Measurements from ENCODE around the gene BRSK1.

Gene BRSK1

GRCh38 chr19:55312621-55313512 lies 29.1 kb downstream of the BRSK1 start:
- no peak for DNase-seq (ENCODE audit: extremely low spot score)
- POLR2A ChIA-PET = interaction anchor here (1.3 kb wide), 1 partner anchor 95 kb away, joined by 3 read pairs; the partner anchor contains the start of gene UBE2S
- TF ChIP-seq CTBP1 (IDR thresholded peaks at IDR 0.05; ENCODE audit: borderline replicate concordance) = no peak
- TF ChIP-seq SUZ12 (IDR thresholded peaks at IDR 0.05) = no peak
- TF ChIP-seq FOXA1 (IDR thresholded peaks at IDR 0.05) = no peak
- TF ChIP-seq TARDBP (IDR thresholded peaks at IDR 0.05) = no peak
- no peak for TF ChIP-seq PKNOX1 (IDR thresholded peaks at IDR 0.05)
- no peak for TF ChIP-seq SP1 (IDR thresholded peaks at IDR 0.05)
- TF ChIP-seq FOXM1 (IDR thresholded peaks at IDR 0.05; ENCODE audit: borderline replicate concordance) = no peak
- TF ChIP-seq NFRKB (IDR thresholded peaks at IDR 0.05) = no peak
- TF ChIP-seq ELF4 (IDR thresholded peaks at IDR 0.05) = no peak
- TF ChIP-seq FOXK2 (IDR thresholded peaks at IDR 0.05) = no peak
- no peak for TF ChIP-seq BHLHE40 (IDR thresholded peaks at IDR 0.05; ENCODE audit: borderline replicate concordance)
- no peak for TF ChIP-seq ARNT (IDR thresholded peaks at IDR 0.05)
- TF ChIP-seq ZNF384 (IDR thresholded peaks at IDR 0.05) = no peak
- TF ChIP-seq HDGF (IDR thresholded peaks at IDR 0.05; ENCODE audit: borderline replicate concordance) = no peak
- TF ChIP-seq LEF1 (IDR thresholded peaks at IDR 0.05; ENCODE audit: borderline replicate concordance) = no peak
- no peak for TF ChIP-seq L3MBTL2 (conservative IDR thresholded peaks at IDR 0.05)
- CTCF ChIA-PET = interaction anchor here (0.9 kb wide), 1 partner anchor 11 kb away, joined by 3 read pairs; no protein-coding TSS in a partner anchor

DNA sequence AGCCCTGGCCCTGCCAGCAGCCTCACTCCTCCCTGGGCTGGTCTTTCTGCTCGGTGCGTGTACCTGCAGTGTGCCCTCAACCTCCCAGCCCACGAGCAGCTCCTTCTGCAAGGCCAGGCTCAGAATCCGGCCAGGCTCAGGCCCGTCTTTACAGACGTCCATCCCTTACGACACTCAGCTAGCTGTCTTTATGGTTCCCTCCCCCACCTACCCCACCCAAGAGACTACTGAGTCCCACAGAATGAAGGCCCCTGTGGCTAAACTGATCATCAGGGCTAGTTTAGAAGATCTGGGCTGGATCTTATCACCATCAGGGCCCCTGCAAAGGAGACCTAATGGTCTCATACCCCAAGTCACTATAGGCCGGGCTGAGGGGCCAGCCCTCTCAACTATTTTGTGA lies 30.6 kb downstream of the BRSK1 start:
- ChIA-PET POLR2A (no interaction called here), CTCF (no interaction called here)
- DNase-seq (ENCODE audit: extremely low spot score) = no peak
- TF ChIP-seq TARDBP (IDR thresholded peaks at IDR 0.05) (no peak), ARNT (IDR thresholded peaks at IDR 0.05) (no peak)

- CTCF ChIA-PET = no interaction called here
- no peak for DNase-seq (ENCODE audit: extremely low spot score)
- POLR2A ChIA-PET = no interaction called here
- no peak for TF ChIP-seq SP1 (IDR thresholded peaks at IDR 0.05)
- no peak for TF ChIP-seq ZNF384 (IDR thresholded peaks at IDR 0.05)
- no peak for TF ChIP-seq PKNOX1 (IDR thresholded peaks at IDR 0.05)
- TF ChIP-seq BHLHE40 (IDR thresholded peaks at IDR 0.05; ENCODE audit: borderline replicate concordance) = no peak
- TF ChIP-seq LEF1 (IDR thresholded peaks at IDR 0.05; ENCODE audit: borderline replicate concordance) = no peak
- no peak for TF ChIP-seq ARNT (IDR thresholded peaks at IDR 0.05)
- TF ChIP-seq FOXA1 (IDR thresholded peaks at IDR 0.05) = no peak
- TF ChIP-seq NFRKB (IDR thresholded peaks at IDR 0.05) = no peak
- TF ChIP-seq SUZ12 (IDR thresholded peaks at IDR 0.05) = no peak
- TF ChIP-seq HDGF (IDR thresholded peaks at IDR 0.05; ENCODE audit: borderline replicate concordance) = no peak
- no peak for TF ChIP-seq CTBP1 (IDR thresholded peaks at IDR 0.05; ENCODE audit: borderline replicate concordance)
- TF ChIP-seq TARDBP (IDR thresholded peaks at IDR 0.05) = no peak
- TF ChIP-seq FOXK2 (IDR thresholded peaks at IDR 0.05) = no peak
- TF ChIP-seq FOXM1 (IDR thresholded peaks at IDR 0.05; ENCODE audit: borderline replicate concordance) = no peak
- TF ChIP-seq ELF4 (IDR thresholded peaks at IDR 0.05) = no peak
- no peak for TF ChIP-seq L3MBTL2 (conservative IDR thresholded peaks at IDR 0.05)
Observed at GRCh38 chr19:55315956-55316525, 32.2 kb downstream of the BRSK1 start.

DNA sequence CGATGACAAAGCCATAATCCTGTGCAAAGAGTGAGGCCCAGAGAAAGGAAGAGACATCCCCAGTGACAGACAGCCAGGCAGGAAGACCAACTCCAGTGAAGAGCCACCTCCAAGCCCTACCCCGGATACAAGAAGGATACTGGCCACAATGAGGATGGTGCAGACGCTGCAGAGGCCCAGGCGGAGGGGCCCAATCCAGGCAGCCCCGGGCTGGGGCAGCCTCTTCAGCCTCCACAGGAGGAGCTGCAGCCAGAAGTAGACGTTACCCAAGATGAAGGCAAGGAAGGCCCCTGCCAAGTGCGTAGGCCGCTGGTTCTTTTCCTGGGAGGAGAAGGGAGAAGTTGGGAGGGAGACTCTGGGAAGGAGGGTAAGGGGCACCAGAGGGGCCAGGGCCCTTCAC lies 32.8 kb downstream of the BRSK1 start:
- ChIA-PET POLR2A (interaction anchor here (0.7 kb wide), 1 partner anchor 23 kb away, joined by 4 read pairs; no protein-coding TSS in a partner anchor), CTCF (no interaction called here)
- no peak for DNase-seq (ENCODE audit: extremely low spot score)
- TF ChIP-seq FOXK2 (IDR thresholded peaks at IDR 0.05) = no peak
- TF ChIP-seq CTBP1 (IDR thresholded peaks at IDR 0.05; ENCODE audit: borderline replicate concordance) = no peak
- no peak for TF ChIP-seq ZNF384 (IDR thresholded peaks at IDR 0.05)
- TF ChIP-seq BHLHE40 (IDR thresholded peaks at IDR 0.05; ENCODE audit: borderline replicate concordance) = no peak
- TF ChIP-seq L3MBTL2 (conservative IDR thresholded peaks at IDR 0.05) = no peak
- no peak for TF ChIP-seq ARNT (IDR thresholded peaks at IDR 0.05)
- no peak for TF ChIP-seq NFRKB (IDR thresholded peaks at IDR 0.05)
- TF ChIP-seq ELF4 (IDR thresholded peaks at IDR 0.05) = no peak
- TF ChIP-seq FOXM1 (IDR thresholded peaks at IDR 0.05; ENCODE audit: borderline replicate concordance) = no peak
- TF ChIP-seq LEF1 (IDR thresholded peaks at IDR 0.05; ENCODE audit: borderline replicate concordance) = no peak
- TF ChIP-seq TARDBP (IDR thresholded peaks at IDR 0.05) = no peak
- TF ChIP-seq FOXA1 (IDR thresholded peaks at IDR 0.05) = no peak
- no peak for TF ChIP-seq SUZ12 (IDR thresholded peaks at IDR 0.05)
- no peak for TF ChIP-seq PKNOX1 (IDR thresholded peaks at IDR 0.05)
- no peak for TF ChIP-seq SP1 (IDR thresholded peaks at IDR 0.05)

- TF ChIP-seq SUZ12 (IDR thresholded peaks at IDR 0.05) (peak; percentile 92), TARDBP (IDR thresholded peaks at IDR 0.05) (no peak), NFRKB (IDR thresholded peaks at IDR 0.05) (no peak), LEF1 (IDR thresholded peaks at IDR 0.05; ENCODE audit: borderline replicate concordance) (no peak), SP1 (IDR thresholded peaks at IDR 0.05) (no peak), ARNT (IDR thresholded peaks at IDR 0.05) (no peak), HDGF (IDR thresholded peaks at IDR 0.05; ENCODE audit: borderline replicate concordance) (no peak), FOXM1 (IDR thresholded peaks at IDR 0.05; ENCODE audit: borderline replicate concordance) (no peak), BHLHE40 (IDR thresholded peaks at IDR 0.05; ENCODE audit: borderline replicate concordance) (no peak), FOXA1 (IDR thresholded peaks at IDR 0.05) (no peak), PKNOX1 (IDR thresholded peaks at IDR 0.05) (no peak), L3MBTL2 (conservative IDR thresholded peaks at IDR 0.05) (peak; percentile 81), FOXK2 (IDR thresholded peaks at IDR 0.05) (no peak), ZNF384 (IDR thresholded peaks at IDR 0.05) (no peak), CTBP1 (IDR thresholded peaks at IDR 0.05; ENCODE audit: borderline replicate concordance) (no peak), ELF4 (IDR thresholded peaks at IDR 0.05) (no peak)
- DNase-seq (ENCODE audit: extremely low spot score) = peak; percentile 90
- ChIA-PET POLR2A (interaction anchor here (0.7 kb wide), 1 partner anchor 17 kb away, joined by 3 read pairs; no protein-coding TSS in a partner anchor), CTCF (no interaction called here)
Observed at GRCh38 chr19:55319785-55320184, 36.0 kb downstream of the BRSK1 start.
